BJ (cell line): ENCODE results near the gene OR13J1. TPM values are rescaled to one million over a fixed set of nuclear protein-coding genes. Genes with fewer than 3 reads are reported as not detected.

Experiments
- CTCF ChIA-PET: fragments of 350-600 bp; formaldehyde crosslinking; extraction: SDS; loops from one replicate; lab custom pipeline; 2021; ENCODE audit warnings: antibody characterized with exemption, inconsistent platforms; lab: Yijun Ruan, JAX
- POLR2A ChIA-PET: fragments of 300-600 bp; sonication (Branson Sonifier 250); formaldehyde crosslinking; extraction: SDS; loops from one replicate; lab custom pipeline; 2021; ENCODE audit warnings: antibody characterized with exemption; lab: Charles Lee
- DNase-seq: peaks from one replicate; pipeline ENCODE4 v3.0.0-alpha.2; 2011; ENCODE audit warnings: low read depth
- H3K27me3 ChIP-seq: 2 replicates; pipeline ENCODE4 v1.6.0; 2011; ENCODE audit warnings: low read length; ENCODE audit not compliant: control insufficient read depth, insufficient read depth
- H3K36me3 ChIP-seq: 2 replicates; pipeline ENCODE4 v1.5.1; 2011; ENCODE audit warnings: low read length; ENCODE audit not compliant: control insufficient read depth, insufficient read depth
- H3K4me3 ChIP-seq: 2 replicates; pipeline ENCODE4 v1.5.1; 2011; ENCODE audit warnings: low read depth, mild to moderate bottlenecking, control low read depth, low read length
- polyA plus RNA-seq: library from polyadenylated mRNA; depleted of rRNA; stranded (reverse); fragments of >200 nt; gene quantifications from 2 replicates; pipeline ENCODE4 v1.2.3, GENCODE V29; 2011
- TF ChIP-seq, protein P1 (sequence below): IDR thresholded peaks from 2 replicates; pipeline ENCODE4 v1.5.1; 2011; ENCODE audit warnings: low read depth, mild to moderate bottlenecking, control low read depth, inconsistent platforms, low read length, moderate library complexity; ENCODE audit not compliant: insufficient read depth

Gene OR13J1
- polyA plus RNA-seq, 1 experiment: not detected

DNA sequence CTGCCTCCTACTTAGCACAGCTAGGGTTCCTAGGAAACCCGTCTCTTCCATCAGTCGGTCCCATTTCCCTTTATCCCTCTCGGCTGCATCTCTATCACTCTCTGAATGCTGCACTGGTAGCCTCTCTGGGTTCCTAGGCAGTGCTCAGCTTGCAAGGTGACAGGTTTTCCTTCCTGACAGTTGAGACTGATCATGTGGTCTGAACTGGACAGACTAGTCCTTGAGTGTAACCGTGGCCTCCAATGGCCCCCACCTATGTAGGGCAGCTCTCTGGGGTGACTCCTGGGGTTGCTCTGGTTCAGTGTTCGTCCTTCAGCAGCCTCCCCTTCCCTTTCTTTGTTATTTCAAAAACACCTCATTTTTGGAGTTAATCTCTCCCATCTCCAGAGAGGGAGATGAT lies 37.4 kb downstream of the OR13J1 start:
- no peaks in the 10 kb centered on the region for H3K27me3 ChIP-seq
- ChIA-PET POLR2A (no interaction called here), CTCF (interaction anchor here (1.1 to 2.0 kb wide), 4 partner anchors 18 to 49 kb away, joined by 4 to 8 read pairs (median 4); no protein-coding TSS in a partner anchor)
- DNase-seq: no peak
- TF ChIP-seq, protein P1, sequence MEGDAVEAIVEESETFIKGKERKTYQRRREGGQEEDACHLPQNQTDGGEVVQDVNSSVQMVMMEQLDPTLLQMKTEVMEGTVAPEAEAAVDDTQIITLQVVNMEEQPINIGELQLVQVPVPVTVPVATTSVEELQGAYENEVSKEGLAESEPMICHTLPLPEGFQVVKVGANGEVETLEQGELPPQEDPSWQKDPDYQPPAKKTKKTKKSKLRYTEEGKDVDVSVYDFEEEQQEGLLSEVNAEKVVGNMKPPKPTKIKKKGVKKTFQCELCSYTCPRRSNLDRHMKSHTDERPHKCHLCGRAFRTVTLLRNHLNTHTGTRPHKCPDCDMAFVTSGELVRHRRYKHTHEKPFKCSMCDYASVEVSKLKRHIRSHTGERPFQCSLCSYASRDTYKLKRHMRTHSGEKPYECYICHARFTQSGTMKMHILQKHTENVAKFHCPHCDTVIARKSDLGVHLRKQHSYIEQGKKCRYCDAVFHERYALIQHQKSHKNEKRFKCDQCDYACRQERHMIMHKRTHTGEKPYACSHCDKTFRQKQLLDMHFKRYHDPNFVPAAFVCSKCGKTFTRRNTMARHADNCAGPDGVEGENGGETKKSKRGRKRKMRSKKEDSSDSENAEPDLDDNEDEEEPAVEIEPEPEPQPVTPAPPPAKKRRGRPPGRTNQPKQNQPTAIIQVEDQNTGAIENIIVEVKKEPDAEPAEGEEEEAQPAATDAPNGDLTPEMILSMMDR: no peak
- no peak overlapping the region for H3K4me3 ChIP-seq
- H3K36me3 ChIP-seq: 0 out of 2 replicates have a peak, but pooled peaks cover 1% of the 10 kb centered on the region

DNA sequence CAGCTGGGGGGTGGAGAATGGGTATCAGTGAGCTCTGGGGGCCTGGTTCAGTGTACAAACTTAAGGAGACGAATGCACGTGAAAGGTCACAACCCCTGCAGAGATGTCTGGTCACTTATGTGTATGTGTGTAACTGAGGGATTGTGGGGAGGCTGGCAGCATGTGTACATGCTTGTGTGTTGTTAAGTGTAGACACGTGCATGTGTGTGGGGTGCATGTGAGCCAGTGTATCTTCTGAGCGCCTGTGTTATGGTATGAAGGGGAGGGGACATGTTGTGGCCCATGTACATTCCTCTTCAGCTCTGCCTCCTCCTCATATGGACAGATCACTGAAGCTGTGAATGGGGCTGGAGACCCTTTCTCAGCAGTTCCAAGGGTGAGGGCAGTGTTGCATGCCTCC lies 39.2 kb downstream of the OR13J1 start:
- TF ChIP-seq, protein P1: no peak
- ChIA-PET CTCF (interaction anchor here (1.3 to 1.5 kb wide), 2 partner anchors 41 to 51 kb away, joined by 5 read pairs; no protein-coding TSS in a partner anchor), POLR2A (no interaction called here)
- DNase-seq: no peak
- no peak overlapping the region for H3K4me3 ChIP-seq
- 0 out of 2 replicates have a peak, but pooled peaks cover 1% of the 10 kb centered on the region for H3K36me3 ChIP-seq
- H3K27me3 ChIP-seq: no peaks in the 10 kb centered on the region

DNA sequence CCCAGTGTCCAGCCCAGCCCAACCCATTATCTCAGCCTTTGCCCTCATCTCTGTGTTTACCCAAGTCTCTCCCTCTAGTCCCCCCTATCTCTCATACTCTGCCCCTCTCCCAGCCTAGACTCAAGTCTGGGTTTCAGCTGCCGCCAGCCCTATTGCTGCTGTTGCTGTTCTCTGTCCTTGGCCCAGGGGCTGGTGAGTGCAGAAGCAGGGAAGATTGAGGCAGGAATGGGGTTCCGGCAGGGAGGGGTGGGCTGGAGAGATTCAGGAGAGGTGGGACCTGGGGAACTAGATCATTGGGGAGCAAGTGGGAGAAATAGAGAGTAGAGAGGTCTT lies 40.5 kb downstream of the OR13J1 start:
- Histone ChIP-seq H3K27me3 (no peaks in the 10 kb centered on the region), H3K36me3 (no peaks in the 10 kb centered on the region), H3K4me3 (peak overlapping the region; percentile 64)
- POLR2A ChIA-PET: no interaction called here
- TF ChIP-seq, protein P1: no peak
- CTCF ChIA-PET: interaction anchor here (0.7 to 5.8 kb wide), 3 partner anchors 26 to 52 kb away, joined by 3 to 83 read pairs (median 3); no protein-coding TSS in a partner anchor
- DNase-seq: no peak

DNA sequence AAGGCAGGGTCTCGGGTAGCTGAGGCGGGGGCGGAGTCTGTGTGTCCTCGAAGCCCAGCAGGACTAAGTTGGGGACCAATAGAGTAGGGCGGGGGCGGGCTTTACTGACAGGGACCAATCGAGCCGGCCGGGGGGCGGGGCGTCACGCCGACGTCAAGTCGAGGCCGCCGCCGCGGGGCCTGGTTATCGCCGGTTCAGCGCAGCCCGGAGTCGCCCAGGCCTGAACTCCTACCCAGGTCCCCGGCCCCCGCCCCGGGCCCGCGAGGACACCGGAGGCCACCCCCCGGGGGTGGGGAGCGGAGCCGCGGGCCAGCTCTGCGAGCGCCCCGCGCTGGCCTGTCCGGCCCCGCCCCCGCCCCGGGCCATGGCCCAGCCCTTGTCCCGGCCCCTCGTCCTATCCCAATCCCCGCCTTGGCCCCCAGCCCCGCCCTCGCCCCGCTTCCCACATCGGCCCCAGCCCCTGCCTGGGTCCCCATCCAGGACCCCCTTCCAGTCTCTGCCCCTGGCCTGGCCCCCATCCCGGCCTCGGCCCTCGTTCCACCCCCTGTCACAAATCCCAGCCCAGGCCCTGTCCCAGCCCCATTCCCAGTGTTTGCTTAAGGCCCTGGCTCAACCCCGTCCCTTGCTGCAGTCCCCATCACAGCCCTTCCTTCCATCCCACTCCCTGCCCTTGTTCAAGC lies 41.0 kb downstream of the OR13J1 start, which contains the start of gene TMEM8B:
TSS of gene TMEM8B (plus strand) at position 145 of the 680 bp plus-strand sequence. CDS start at position 365, 220 bp downstream.
- peak; percentile 51 for DNase-seq
- no peaks in the 10 kb centered on the region for H3K27me3 ChIP-seq
- peak within 1 kb of the TSS; percentile 64 for H3K4me3 ChIP-seq
- TF ChIP-seq, protein P1: no peak
- POLR2A ChIA-PET: no interaction called here
- CTCF ChIA-PET: interaction anchor here (0.7 to 5.8 kb wide), 7 partner anchors 8 to 141 kb away, joined by 3 to 84 read pairs (median 4); partner anchors contain the start of gene TLN1
- H3K36me3 ChIP-seq: no peaks in the 10 kb centered on the region

DNA sequence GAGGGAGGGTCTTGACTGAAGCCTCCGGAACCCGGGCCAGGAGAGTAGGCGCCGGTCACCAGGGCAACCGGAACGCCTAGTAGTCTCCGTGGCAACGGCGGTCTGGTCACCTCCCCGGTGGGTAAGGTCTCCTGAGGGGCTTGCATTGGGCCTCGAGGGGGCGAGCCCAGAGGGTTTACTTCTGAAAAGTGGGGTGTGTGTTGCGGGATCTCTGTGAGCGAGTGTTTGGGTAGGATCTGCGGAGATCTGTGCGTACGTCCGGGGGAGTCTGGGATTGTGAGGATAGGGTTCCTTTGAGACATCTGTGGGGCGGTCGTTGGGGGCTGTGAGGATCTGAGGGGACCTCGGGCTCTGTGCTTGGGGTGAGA lies 41.5 kb downstream of the OR13J1 start, which contains the start of gene FAM221B:
TSS of gene FAM221B (minus strand) at position 17 of the 368 bp plus-strand sequence. CDS start 2,571 bp downstream, outside the sequence.
- H3K27me3 ChIP-seq: no peaks in the 10 kb centered on the region
- CTCF ChIA-PET: interaction anchor here (0.9 to 5.8 kb wide), 7 partner anchors 9 to 141 kb away, joined by 3 to 84 read pairs (median 8); partner anchors contain the start of genes HINT2, SPAG8 and TLN1

More for the DNA sequence above, 41.5 kb downstream of the OR13J1 start, which contains the start of gene FAM221B:
- TF ChIP-seq, protein P1: no peak
- POLR2A ChIA-PET: no interaction called here
- DNase-seq: no peak
- Histone ChIP-seq H3K36me3 (no peaks in the 10 kb centered on the region), H3K4me3 (peak within 1 kb of the TSS; percentile 64)
